ENCODE measurements around the gene MRPL4.
"Not testable (repeated sequence)": the region's sequence is repeated elsewhere in the genome, so short reads cannot be mapped to it uniquely, and the experiment has no call there.

The MRPL4 gene

GRCh38 chr19:10274589-10274988 lies 22.6 kb downstream of the MRPL4 start:
- WGBS (ENCODE audit: insufficient coverage, insufficient read length): no CpG with 5 or more reads among the region's 10 CpGs
- H3K4me3 ChIP-seq (ENCODE audit: low read length): no peak overlapping the region
- H3K27ac ChIP-seq (ENCODE audit: low read length): no peak overlapping the region
- H3K36me3 ChIP-seq (ENCODE audit: control insufficient read depth, insufficient read depth, low read length): no peaks in the 10 kb centered on the region; the same call in 1 of the 2 replicates
- peaks cover 10% of the 10 kb centered on the region for H3K27me3 ChIP-seq (ENCODE audit: control insufficient read depth, insufficient read depth, low read length)
- peaks cover 4% of the 10 kb centered on the region; the same call in 1 of the 2 replicates for H3K4me1 ChIP-seq (ENCODE audit: control insufficient read depth, insufficient read depth, low read length)
- DNase-seq (ENCODE audit: low read depth, low spot score): no peak
- H3K9me3 ChIP-seq (ENCODE audit: control insufficient read depth, insufficient read depth, low read length): no peaks in the 10 kb centered on the region

DNA sequence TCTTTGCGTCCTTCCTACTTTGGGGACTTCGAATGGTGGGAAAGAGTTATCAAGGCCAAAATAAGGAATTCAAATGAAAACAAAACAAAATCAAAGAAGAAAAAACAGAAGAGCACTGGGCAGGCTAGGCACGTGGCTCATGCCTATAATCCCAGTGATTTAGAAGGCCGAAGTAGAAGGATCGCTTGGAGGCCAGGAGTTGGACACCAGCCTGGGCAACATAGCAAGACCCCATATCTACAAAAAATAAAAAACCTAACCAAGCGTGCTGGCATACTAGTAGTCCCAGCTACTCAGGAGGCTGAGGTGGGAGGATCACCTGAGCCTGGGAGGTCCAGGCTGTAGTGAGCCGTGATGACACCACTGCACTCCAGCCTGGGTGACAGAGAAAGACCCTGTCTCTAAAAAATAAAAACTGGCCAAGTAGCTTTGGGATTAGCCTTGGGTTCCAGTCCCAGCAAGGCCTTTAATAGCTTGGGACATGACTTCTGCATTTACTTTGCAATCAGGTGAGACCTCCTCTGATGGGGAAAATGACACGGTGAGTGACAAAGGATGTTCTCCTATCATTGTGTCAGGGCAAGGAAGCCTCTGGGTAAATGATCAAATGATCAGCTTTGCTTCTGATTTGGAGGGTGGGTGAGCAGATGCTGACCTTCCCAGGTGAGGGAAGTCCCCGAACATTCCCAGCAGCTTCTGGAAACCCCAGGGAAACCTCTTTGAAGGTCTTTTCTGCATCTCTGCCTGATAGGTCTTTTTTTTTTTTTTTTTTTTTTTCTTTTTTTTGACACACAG lies 26.0 kb downstream of the MRPL4 start:
- Histone ChIP-seq H3K27ac (ENCODE audit: low read length) (no peak overlapping the region), H3K4me3 (ENCODE audit: low read length) (no peak overlapping the region), H3K9me3 (ENCODE audit: control insufficient read depth, insufficient read depth, low read length) (no peaks in the 10 kb centered on the region), H3K36me3 (ENCODE audit: control insufficient read depth, insufficient read depth, low read length) (no peaks in the 10 kb centered on the region), H3K4me1 (ENCODE audit: control insufficient read depth, insufficient read depth, low read length) (no peaks in the 10 kb centered on the region), H3K27me3 (ENCODE audit: control insufficient read depth, insufficient read depth, low read length) (no peaks in the 10 kb centered on the region)
- no CpG with 5 or more reads among the region's 9 CpGs for WGBS (ENCODE audit: insufficient coverage, insufficient read length)
- no peak for DNase-seq (ENCODE audit: low read depth, low spot score)

DNA sequence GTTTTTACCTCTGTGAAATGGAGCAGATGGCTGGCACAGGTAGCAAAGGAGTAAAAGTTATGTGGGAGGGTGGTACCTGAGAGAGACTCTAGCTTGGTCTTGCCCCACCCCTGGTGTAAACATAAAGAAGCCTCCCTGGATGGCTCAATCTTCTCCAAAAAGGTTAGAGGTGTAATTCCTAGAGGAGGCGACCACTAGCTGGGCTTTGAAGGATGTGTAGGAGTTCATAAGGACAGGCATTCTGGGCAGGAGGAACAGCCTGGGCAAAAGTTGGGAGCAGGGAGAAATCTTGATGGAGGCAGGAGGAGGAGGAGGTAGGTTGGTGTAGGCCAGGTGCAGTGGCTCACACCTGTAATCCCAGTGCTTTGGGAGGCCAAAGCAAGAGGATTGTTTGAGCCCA lies 26.9 kb downstream of the MRPL4 start:
- no peak overlapping the region for H3K27ac ChIP-seq (ENCODE audit: low read length)
- H3K9me3 ChIP-seq (ENCODE audit: control insufficient read depth, insufficient read depth, low read length): no peaks in the 10 kb centered on the region
- no peaks in the 10 kb centered on the region for H3K27me3 ChIP-seq (ENCODE audit: control insufficient read depth, insufficient read depth, low read length)
- H3K36me3 ChIP-seq (ENCODE audit: control insufficient read depth, insufficient read depth, low read length): no peaks in the 10 kb centered on the region
- no CpG with 5 or more reads among the region's 1 CpG for WGBS (ENCODE audit: insufficient coverage, insufficient read length)
- H3K4me1 ChIP-seq (ENCODE audit: control insufficient read depth, insufficient read depth, low read length): peaks cover 2% of the 10 kb centered on the region
- DNase-seq (ENCODE audit: low read depth, low spot score): no peak
- no peak overlapping the region for H3K4me3 ChIP-seq (ENCODE audit: low read length)

- Histone ChIP-seq H3K27ac (ENCODE audit: low read length) (no peak overlapping the region), H3K9me3 (ENCODE audit: control insufficient read depth, insufficient read depth, low read length) (no peaks in the 10 kb centered on the region), H3K36me3 (ENCODE audit: control insufficient read depth, insufficient read depth, low read length) (no peaks in the 10 kb centered on the region), H3K4me3 (ENCODE audit: low read length) (no peak overlapping the region), H3K27me3 (ENCODE audit: control insufficient read depth, insufficient read depth, low read length) (no peaks in the 10 kb centered on the region), H3K4me1 (ENCODE audit: control insufficient read depth, insufficient read depth, low read length) (peaks cover 2% of the 10 kb centered on the region)
- DNase-seq (ENCODE audit: low read depth, low spot score): no peak
- no CpG with 5 or more reads among the region's 5 CpGs for WGBS (ENCODE audit: insufficient coverage, insufficient read length)
Observed at GRCh38 chr19:10279737-10280442, 27.9 kb downstream of the MRPL4 start.

- H3K9me3 ChIP-seq (ENCODE audit: control insufficient read depth, insufficient read depth, low read length); H3K27me3 ChIP-seq (ENCODE audit: control insufficient read depth, insufficient read depth, low read length); H3K27ac ChIP-seq (ENCODE audit: low read length); DNase-seq (ENCODE audit: low read depth, low spot score); H3K4me3 ChIP-seq (ENCODE audit: low read length); H3K4me1 ChIP-seq (ENCODE audit: control insufficient read depth, insufficient read depth, low read length); H3K36me3 ChIP-seq (ENCODE audit: control insufficient read depth, insufficient read depth, low read length): not testable (repeated sequence)
- WGBS (ENCODE audit: insufficient coverage, insufficient read length): no CpG with 5 or more reads among the region's 5 CpGs
Observed at GRCh38 chr19:10282043-10282442, 30.0 kb downstream of the MRPL4 start.

- H3K27ac ChIP-seq (ENCODE audit: low read length): no peak overlapping the region
- no CpG with 5 or more reads among the region's 23 CpGs for WGBS (ENCODE audit: insufficient coverage, insufficient read length)
- H3K4me1 ChIP-seq (ENCODE audit: control insufficient read depth, insufficient read depth, low read length): peaks cover 5% of the 10 kb centered on the region
- H3K9me3 ChIP-seq (ENCODE audit: control insufficient read depth, insufficient read depth, low read length): no peaks in the 10 kb centered on the region
- no peak overlapping the region for H3K4me3 ChIP-seq (ENCODE audit: low read length)
- H3K27me3 ChIP-seq (ENCODE audit: control insufficient read depth, insufficient read depth, low read length): peaks cover 9% of the 10 kb centered on the region
- no peaks in the 10 kb centered on the region; the same call in 1 of the 2 replicates for H3K36me3 ChIP-seq (ENCODE audit: control insufficient read depth, insufficient read depth, low read length)
- no peak for DNase-seq (ENCODE audit: low read depth, low spot score)
Observed at GRCh38 chr19:10283301-10284064, 31.5 kb downstream of the MRPL4 start.

DNA sequence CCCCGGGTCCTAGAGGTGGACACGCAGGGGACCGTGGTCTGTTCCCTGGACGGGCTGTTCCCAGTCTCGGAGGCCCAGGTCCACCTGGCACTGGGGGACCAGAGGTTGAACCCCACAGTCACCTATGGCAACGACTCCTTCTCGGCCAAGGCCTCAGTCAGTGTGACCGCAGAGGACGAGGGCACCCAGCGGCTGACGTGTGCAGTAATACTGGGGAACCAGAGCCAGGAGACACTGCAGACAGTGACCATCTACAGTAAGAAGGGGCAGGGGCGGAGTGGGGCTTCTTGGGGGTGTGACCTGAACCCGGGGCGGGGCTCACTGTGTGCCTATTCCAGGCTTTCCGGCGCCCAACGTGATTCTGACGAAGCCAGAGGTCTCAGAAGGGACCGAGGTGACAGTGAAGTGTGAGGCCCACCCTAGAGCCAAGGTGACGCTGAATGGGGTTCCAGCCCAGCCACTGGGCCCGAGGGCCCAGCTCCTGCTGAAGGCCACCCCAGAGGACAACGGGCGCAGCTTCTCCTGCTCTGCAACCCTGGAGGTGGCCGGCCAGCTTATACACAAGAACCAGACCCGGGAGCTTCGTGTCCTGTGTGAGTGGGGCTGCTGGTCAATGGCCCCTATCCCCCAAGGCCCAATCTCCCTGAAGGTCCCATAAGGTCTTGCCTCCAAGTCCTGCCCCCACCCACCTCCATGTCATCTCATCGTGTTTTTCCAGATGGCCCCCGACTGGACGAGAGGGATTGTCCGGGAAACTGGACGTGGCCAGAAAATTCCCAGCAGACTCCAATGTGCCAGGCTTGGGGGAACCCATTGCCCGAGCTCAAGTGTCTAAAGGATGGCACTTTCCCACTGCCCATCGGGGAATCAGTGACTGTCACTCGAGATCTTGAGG lies 32.3 kb downstream of the MRPL4 start:
- Histone ChIP-seq H3K4me3 (ENCODE audit: low read length) (no peak overlapping the region), H3K27me3 (ENCODE audit: control insufficient read depth, insufficient read depth, low read length) (peaks cover 9% of the 10 kb centered on the region), H3K36me3 (ENCODE audit: control insufficient read depth, insufficient read depth, low read length) (no peaks in the 10 kb centered on the region; the same call in 1 of the 2 replicates), H3K27ac (ENCODE audit: low read length) (no peak overlapping the region), H3K9me3 (ENCODE audit: control insufficient read depth, insufficient read depth, low read length) (no peaks in the 10 kb centered on the region), H3K4me1 (ENCODE audit: control insufficient read depth, insufficient read depth, low read length) (peaks cover 5% of the 10 kb centered on the region)
- DNase-seq (ENCODE audit: low read depth, low spot score): no peak
- WGBS (ENCODE audit: insufficient coverage, insufficient read length): no CpG with 5 or more reads among the region's 34 CpGs

- peaks cover 9% of the 10 kb centered on the region for H3K27me3 ChIP-seq (ENCODE audit: control insufficient read depth, insufficient read depth, low read length)
- peaks cover 5% of the 10 kb centered on the region for H3K4me1 ChIP-seq (ENCODE audit: control insufficient read depth, insufficient read depth, low read length)
- H3K27ac ChIP-seq (ENCODE audit: low read length): no peak overlapping the region
- DNase-seq (ENCODE audit: low read depth, low spot score): no peak
- no peaks in the 10 kb centered on the region; the same call in 1 of the 2 replicates for H3K36me3 ChIP-seq (ENCODE audit: control insufficient read depth, insufficient read depth, low read length)
- WGBS (ENCODE audit: insufficient coverage, insufficient read length): no CpG with 5 or more reads among the region's 13 CpGs
- no peak overlapping the region for H3K4me3 ChIP-seq (ENCODE audit: low read length)
- no peaks in the 10 kb centered on the region for H3K9me3 ChIP-seq (ENCODE audit: control insufficient read depth, insufficient read depth, low read length)
Observed at GRCh38 chr19:10284960-10285278, 32.9 kb downstream of the MRPL4 start.

DNA sequence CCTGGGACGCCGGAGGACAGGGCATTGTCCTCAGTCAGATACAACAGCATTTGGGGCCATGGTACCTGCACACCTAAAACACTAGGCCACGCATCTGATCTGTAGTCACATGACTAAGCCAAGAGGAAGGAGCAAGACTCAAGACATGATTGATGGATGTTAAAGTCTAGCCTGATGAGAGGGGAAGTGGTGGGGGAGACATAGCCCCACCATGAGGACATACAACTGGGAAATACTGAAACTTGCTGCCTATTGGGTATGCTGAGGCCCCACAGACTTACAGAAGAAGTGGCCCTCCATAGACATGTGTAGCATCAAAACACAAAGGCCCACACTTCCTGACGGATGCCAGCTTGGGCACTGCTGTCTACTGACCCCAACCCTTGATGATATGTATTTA lies 33.4 kb downstream of the MRPL4 start:
- peaks cover 5% of the 10 kb centered on the region for H3K4me1 ChIP-seq (ENCODE audit: control insufficient read depth, insufficient read depth, low read length)
- H3K27ac ChIP-seq (ENCODE audit: low read length): no peak overlapping the region
- H3K27me3 ChIP-seq (ENCODE audit: control insufficient read depth, insufficient read depth, low read length): peaks cover 14% of the 10 kb centered on the region
- no peaks in the 10 kb centered on the region for H3K9me3 ChIP-seq (ENCODE audit: control insufficient read depth, insufficient read depth, low read length)
- DNase-seq (ENCODE audit: low read depth, low spot score): no peak
- no peak overlapping the region for H3K4me3 ChIP-seq (ENCODE audit: low read length)
- H3K36me3 ChIP-seq (ENCODE audit: control insufficient read depth, insufficient read depth, low read length): no peaks in the 10 kb centered on the region; the same call in 1 of the 2 replicates
- WGBS (ENCODE audit: insufficient coverage, insufficient read length): no CpG with 5 or more reads among the region's 4 CpGs

Data from iPS DF 6.9 (cell line).